Keratinocyte (primary cell): ENCODE results near the gene ZSWIM7.

Experiments
- EZH2 ChIP-seq: IDR thresholded peaks from one replicate; pipeline ENCODE4 v1.6.1; 2012; ENCODE audit warnings: inconsistent platforms, mild to moderate bottlenecking, low read length, moderate library complexity
- TF ChIP-seq, protein P1 (sequence below), 3 experiments: IDR thresholded peaks in 1 of 3; conservative IDR thresholded peaks in 1 of 3; optimal IDR thresholded peaks in 1 of 3; 2 replicates in 2 of 3; 3 replicates in 1 of 3; pipeline versions ENCODE3 to v1.5.1; 2011; ENCODE audit warnings: low read length in 3 of 3, mild to moderate bottlenecking in 3 of 3, moderate library complexity in 2 of 3, control low read depth in 1 of 3, inconsistent platforms in 1 of 3; ENCODE audit not compliant: insufficient read depth in 2 of 3; ENCODE audit errors: extremely low read depth in 1 of 3

- TF ChIP-seq, protein P1, sequence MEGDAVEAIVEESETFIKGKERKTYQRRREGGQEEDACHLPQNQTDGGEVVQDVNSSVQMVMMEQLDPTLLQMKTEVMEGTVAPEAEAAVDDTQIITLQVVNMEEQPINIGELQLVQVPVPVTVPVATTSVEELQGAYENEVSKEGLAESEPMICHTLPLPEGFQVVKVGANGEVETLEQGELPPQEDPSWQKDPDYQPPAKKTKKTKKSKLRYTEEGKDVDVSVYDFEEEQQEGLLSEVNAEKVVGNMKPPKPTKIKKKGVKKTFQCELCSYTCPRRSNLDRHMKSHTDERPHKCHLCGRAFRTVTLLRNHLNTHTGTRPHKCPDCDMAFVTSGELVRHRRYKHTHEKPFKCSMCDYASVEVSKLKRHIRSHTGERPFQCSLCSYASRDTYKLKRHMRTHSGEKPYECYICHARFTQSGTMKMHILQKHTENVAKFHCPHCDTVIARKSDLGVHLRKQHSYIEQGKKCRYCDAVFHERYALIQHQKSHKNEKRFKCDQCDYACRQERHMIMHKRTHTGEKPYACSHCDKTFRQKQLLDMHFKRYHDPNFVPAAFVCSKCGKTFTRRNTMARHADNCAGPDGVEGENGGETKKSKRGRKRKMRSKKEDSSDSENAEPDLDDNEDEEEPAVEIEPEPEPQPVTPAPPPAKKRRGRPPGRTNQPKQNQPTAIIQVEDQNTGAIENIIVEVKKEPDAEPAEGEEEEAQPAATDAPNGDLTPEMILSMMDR (optimal IDR thresholded peaks at IDR 0.05 in 1 of 3, IDR thresholded peaks at IDR 0.05 in 1 of 3, conservative IDR thresholded peaks at IDR 0.05 in 1 of 3; ENCODE audit: extremely low read depth in 1 of 3, insufficient read depth in 2 of 3, low read length in 3 of 3): no peak
- TF ChIP-seq EZH2: no peak
Measured at GRCh38 chr17:15942207-15942833, 57.2 kb downstream of the ZSWIM7 start.
